Measurements from ENCODE around the gene ZC3H12C. TPM values are rescaled to one million over a fixed set of nuclear protein-coding genes. Genes with fewer than 3 reads are reported as not detected.

ZC3H12C gene
- total and polyA plus RNA-seq, 8 donors: 1.5 to 9.5 (median 4.1) TPM

DNA sequence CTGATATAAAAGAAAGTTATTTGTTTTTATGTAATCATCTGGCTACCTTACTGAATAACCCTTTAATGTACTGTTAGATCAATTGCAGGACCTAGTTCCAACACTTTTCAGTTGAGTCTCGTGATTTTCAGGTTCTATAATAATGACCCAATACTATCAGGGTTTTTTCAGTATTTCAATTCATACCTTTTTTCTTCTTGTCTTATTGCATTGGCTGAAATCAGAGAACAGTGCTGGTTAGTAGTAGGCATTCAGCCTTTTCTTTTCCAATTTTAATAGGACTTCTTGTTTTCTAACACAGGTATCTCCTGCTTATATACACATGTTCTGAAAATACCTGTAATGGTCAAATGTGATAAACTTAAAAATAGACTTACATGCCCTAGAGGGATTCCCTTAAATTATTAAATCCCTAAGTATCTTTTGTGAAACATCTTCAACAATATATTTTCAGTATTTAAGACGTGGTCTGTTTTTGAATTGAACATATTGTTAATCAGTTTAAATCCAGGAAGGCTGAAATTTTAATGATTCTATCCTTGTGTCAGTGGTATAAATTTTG is 13.6 kb downstream of the ZC3H12C start:
- no peak overlapping the region for H3K4me3 ChIP-seq
- no peak overlapping the region for H3K27ac ChIP-seq
- 95 to 99% methylated on average over 2 of the region's 2 CpGs for WGBS, 2 donors
- TF ChIP-seq, protein P1, sequence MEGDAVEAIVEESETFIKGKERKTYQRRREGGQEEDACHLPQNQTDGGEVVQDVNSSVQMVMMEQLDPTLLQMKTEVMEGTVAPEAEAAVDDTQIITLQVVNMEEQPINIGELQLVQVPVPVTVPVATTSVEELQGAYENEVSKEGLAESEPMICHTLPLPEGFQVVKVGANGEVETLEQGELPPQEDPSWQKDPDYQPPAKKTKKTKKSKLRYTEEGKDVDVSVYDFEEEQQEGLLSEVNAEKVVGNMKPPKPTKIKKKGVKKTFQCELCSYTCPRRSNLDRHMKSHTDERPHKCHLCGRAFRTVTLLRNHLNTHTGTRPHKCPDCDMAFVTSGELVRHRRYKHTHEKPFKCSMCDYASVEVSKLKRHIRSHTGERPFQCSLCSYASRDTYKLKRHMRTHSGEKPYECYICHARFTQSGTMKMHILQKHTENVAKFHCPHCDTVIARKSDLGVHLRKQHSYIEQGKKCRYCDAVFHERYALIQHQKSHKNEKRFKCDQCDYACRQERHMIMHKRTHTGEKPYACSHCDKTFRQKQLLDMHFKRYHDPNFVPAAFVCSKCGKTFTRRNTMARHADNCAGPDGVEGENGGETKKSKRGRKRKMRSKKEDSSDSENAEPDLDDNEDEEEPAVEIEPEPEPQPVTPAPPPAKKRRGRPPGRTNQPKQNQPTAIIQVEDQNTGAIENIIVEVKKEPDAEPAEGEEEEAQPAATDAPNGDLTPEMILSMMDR (IDR thresholded peaks at IDR 0.05): no peak
- intact Hi-C loops (cut with DNase I): no loop called here
- no peaks in the 10 kb centered on the region for H3K4me1 ChIP-seq
- no peak for FAIRE-seq
- ATAC-seq: no peak
- no peaks in the 10 kb centered on the region for H3K9me3 ChIP-seq
- DNase-seq: no peak
- H3K27me3 ChIP-seq: no peaks in the 10 kb centered on the region
- H3K36me3 ChIP-seq: no peaks in the 10 kb centered on the region

DNA sequence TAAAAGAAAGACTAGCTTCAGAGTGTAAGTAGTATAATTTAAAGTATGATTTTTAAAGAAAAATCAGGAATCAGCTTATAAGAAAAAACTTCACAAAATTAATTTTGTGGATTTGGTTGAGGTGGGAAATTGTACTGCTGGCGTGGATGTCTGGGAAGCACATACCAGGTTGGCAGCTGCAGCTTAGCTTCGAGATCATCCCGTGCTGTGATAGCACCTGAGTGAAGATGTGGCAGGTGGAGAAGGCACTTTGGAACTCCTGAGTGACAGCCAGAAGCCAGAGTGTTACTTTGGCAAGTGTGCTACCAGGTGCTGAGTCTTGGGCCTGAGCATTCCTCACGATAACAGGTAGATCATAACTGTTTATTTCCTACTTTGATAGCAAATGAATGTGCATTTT is 17.7 kb downstream of the ZC3H12C start:
- ATAC-seq: no peak
- H3K4me3 ChIP-seq: no peak overlapping the region
- TF ChIP-seq, protein P1 (IDR thresholded peaks at IDR 0.05): no peak
- DNase-seq: no peak
- 73 to 83% methylated on average over 4 of the region's 4 CpGs for WGBS, 2 donors
- H3K4me1 ChIP-seq: no peaks in the 10 kb centered on the region
- H3K9me3 ChIP-seq: no peaks in the 10 kb centered on the region
- intact Hi-C loops (cut with DNase I): no loop called here
- FAIRE-seq: no peak
- no peaks in the 10 kb centered on the region for H3K36me3 ChIP-seq
- no peaks in the 10 kb centered on the region for H3K27me3 ChIP-seq
- H3K27ac ChIP-seq: no peak overlapping the region

GRCh38 chr11:110112457-110112856 is 19.3 kb downstream of the ZC3H12C start:
- DNase-seq: no peak
- TF ChIP-seq, protein P1 (IDR thresholded peaks at IDR 0.05): no peak
- WGBS, 2 donors: 94 to 100% methylated on average over 2 of the region's 2 CpGs
- Histone ChIP-seq H3K36me3 (no peaks in the 10 kb centered on the region), H3K4me1 (no peaks in the 10 kb centered on the region), H3K27ac (no peak overlapping the region), H3K27me3 (no peaks in the 10 kb centered on the region), H3K4me3 (no peak overlapping the region), H3K9me3 (no peaks in the 10 kb centered on the region)
- no peak for ATAC-seq
- intact Hi-C loops (cut with DNase I): no loop called here
- no peak for FAIRE-seq

DNA sequence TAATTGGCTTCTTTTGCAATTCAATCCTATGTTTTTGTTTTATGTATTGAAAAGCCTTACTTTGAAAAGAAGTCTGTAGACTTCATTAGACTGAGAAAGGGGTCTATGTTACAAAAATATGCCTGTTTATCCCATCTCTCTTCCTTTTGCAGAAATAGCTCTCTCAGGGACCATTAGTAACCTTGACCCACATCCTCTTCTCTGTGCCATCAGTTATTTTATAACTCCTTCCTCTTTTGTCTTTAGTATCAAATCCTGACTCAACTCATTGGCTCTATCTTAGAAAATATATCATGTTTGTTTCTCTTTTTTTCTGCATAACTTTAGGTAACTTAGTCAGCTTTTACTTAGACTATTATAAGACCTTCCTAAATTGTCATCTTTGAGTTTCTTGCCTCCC is 20.3 kb downstream of the ZC3H12C start:
- no peak for FAIRE-seq
- DNase-seq: no peak
- intact Hi-C loops (cut with DNase I): no loop called here
- Histone ChIP-seq H3K36me3 (no peaks in the 10 kb centered on the region), H3K4me3 (no peak overlapping the region), H3K4me1 (no peaks in the 10 kb centered on the region), H3K27ac (no peak overlapping the region), H3K9me3 (no peaks in the 10 kb centered on the region), H3K27me3 (no peaks in the 10 kb centered on the region)
- TF ChIP-seq, protein P1 (IDR thresholded peaks at IDR 0.05): no peak
- ATAC-seq: no peak

GRCh38 chr11:110113973-110114372 is 20.8 kb downstream of the ZC3H12C start:
- no peak overlapping the region for H3K27ac ChIP-seq
- FAIRE-seq: no peak
- H3K4me3 ChIP-seq: no peak overlapping the region
- WGBS, 2 donors: 87 to 94% methylated on average over 4 of the region's 4 CpGs
- no peaks in the 10 kb centered on the region for H3K27me3 ChIP-seq
- no peaks in the 10 kb centered on the region for H3K4me1 ChIP-seq
- no peak for ATAC-seq
- no peaks in the 10 kb centered on the region for H3K9me3 ChIP-seq
- H3K36me3 ChIP-seq: no peaks in the 10 kb centered on the region
- DNase-seq: no peak
- intact Hi-C loops (cut with DNase I): no loop called here
- TF ChIP-seq, protein P1 (IDR thresholded peaks at IDR 0.05): no peak
